OCI-LY3 (cell line): ENCODE measurements around the gene TNFRSF14.

Experiments
- H2AFZ ChIP-seq: fragments of 200-600, 300-600 bp; shearing (Covaris generic); 2 replicates; pipeline ENCODE4 v1.6.0; 2014; ENCODE audit warnings: antibody characterized with exemption, low read depth, low read length
- H3K27ac ChIP-seq: fragments of 200-600, 300-600 bp; sonication (generic); 2 replicates; pipeline ENCODE4 v1.5.1; 2014; ENCODE audit warnings: mild to moderate bottlenecking, low read length, moderate library complexity, mixed read lengths
- H3K27me3 ChIP-seq: fragments of 200-600, 300-600 bp; sonication (generic); 2 replicates; pipeline ENCODE4 v1.6.1; 2014; ENCODE audit warnings: low read depth, low read length, mixed read lengths
- H3K36me3 ChIP-seq: fragments of 200-600, 300-600 bp; sonication (generic); replicated peaks from 2 replicates; pipeline ENCODE3; 2014; ENCODE audit warnings: low read depth, low read length, mixed read lengths
- H3K4me1 ChIP-seq: fragments of 300-600, 200-600 bp; sonication (generic); 2 replicates; pipeline ENCODE4 v1.6.1; 2014; ENCODE audit warnings: low read length, mixed read lengths
- H3K4me2 ChIP-seq: fragments of 200-600, 300-600 bp; sonication (generic); 2 replicates; pipeline ENCODE4 v1.6.1; 2014; ENCODE audit warnings: low read length, mixed read lengths
- H3K4me3 ChIP-seq: fragments of 300-600, 200-600 bp; sonication (generic); 2 replicates; pipeline ENCODE4 v1.5.1; 2014; ENCODE audit warnings: antibody characterized with exemption, mild to moderate bottlenecking, low read length, moderate library complexity
- H3K79me2 ChIP-seq: fragments of 300-600, 200-600 bp; shearing (Covaris generic); 2 replicates; pipeline ENCODE4 v1.6.1; 2014; ENCODE audit warnings: mild to moderate bottlenecking, low read length, mixed read lengths
- H3K9ac ChIP-seq: fragments of 300-600, 200-600 bp; shearing (Covaris generic); 2 replicates; pipeline ENCODE4 v1.6.0; 2014; ENCODE audit warnings: mild to moderate bottlenecking, low read length, moderate library complexity
- H3K9me3 ChIP-seq: fragments of 200-600, 300-600 bp; shearing (Covaris generic); 2 replicates; pipeline ENCODE4 v1.6.1; 2014; ENCODE audit warnings: low read length, mixed read lengths; ENCODE audit not compliant: insufficient read depth
- H4K20me1 ChIP-seq: fragments of 200-600, 300-600 bp; sonication (generic); 2 replicates; pipeline ENCODE4 v1.6.1; 2016; ENCODE audit warnings: low read length, mixed read lengths; ENCODE audit not compliant: insufficient read depth
- CTCF ChIP-seq: fragments of 200-600, 300-600 bp; sonication (generic); IDR thresholded peaks from 2 replicates; pipeline ENCODE4 v1.5.1; 2014; ENCODE audit warnings: antibody characterized with exemption, low read length, low read depth
- EZH2phosphoT487 ChIP-seq: fragments of 200-600 bp; shearing (Covaris generic); IDR thresholded peaks from 2 replicates; pipeline ENCODE4 v1.6.1; 2018; ENCODE audit warnings: antibody characterized with exemption, mixed run types, low read depth

The TNFRSF14 gene

GRCh38 chr1:2526824-2527555 is 29.2 kb upstream of the TNFRSF14 start:
- Histone ChIP-seq H3K9ac (peak overlapping the region; percentile 44), H3K27ac (no peak overlapping the region), H3K9me3 (no peaks in the 10 kb centered on the region), H3K4me3 (peak overlapping the region; percentile 72), H2AFZ (no peak overlapping the region), H3K4me1 (peaks cover 17% of the 10 kb centered on the region), H3K27me3 (no peaks in the 10 kb centered on the region), H3K4me2 (peak overlapping the region; percentile 84), H4K20me1 (peaks cover 39% of the 10 kb centered on the region), H3K79me2 (peaks cover 40% of the 10 kb centered on the region), H3K36me3 (no peaks in the 10 kb centered on the region)
- TF ChIP-seq EZH2phosphoT487 (no peak), CTCF (no peak)

GRCh38 chr1:2527556-2527860 is 28.7 kb upstream of the TNFRSF14 start:
- no peak overlapping the region for H2AFZ ChIP-seq
- peaks cover 34% of the 10 kb centered on the region for H4K20me1 ChIP-seq
- no peak overlapping the region for H3K9ac ChIP-seq
- no peaks in the 10 kb centered on the region for H3K27me3 ChIP-seq
- H3K4me2 ChIP-seq, result no peak overlapping the region
- no peak overlapping the region for H3K4me3 ChIP-seq
- H3K79me2 ChIP-seq, result peaks cover 35% of the 10 kb centered on the region
- H3K4me1 ChIP-seq, result peaks cover 17% of the 10 kb centered on the region
- no peaks in the 10 kb centered on the region for H3K9me3 ChIP-seq
- TF ChIP-seq EZH2phosphoT487 (no peak), CTCF (no peak)
- no peak overlapping the region for H3K27ac ChIP-seq
- no peaks in the 10 kb centered on the region for H3K36me3 ChIP-seq

- 0 out of 2 replicates have a peak, but pooled peaks cover 1% of the 10 kb centered on the region for H3K27me3 ChIP-seq
- H3K36me3 ChIP-seq, result no peaks in the 10 kb centered on the region
- H4K20me1 ChIP-seq, result peaks cover 29% of the 10 kb centered on the region
- H3K4me1 ChIP-seq, result peaks cover 17% of the 10 kb centered on the region
- H3K4me3 ChIP-seq, result no peak overlapping the region
- H3K9ac ChIP-seq, result no peak overlapping the region
- H2AFZ ChIP-seq, result no peak overlapping the region
- H3K4me2 ChIP-seq, result no peak overlapping the region
- TF ChIP-seq EZH2phosphoT487, result no peak
- no peak for TF ChIP-seq CTCF
- peaks cover 30% of the 10 kb centered on the region for H3K79me2 ChIP-seq
- no peak overlapping the region for H3K27ac ChIP-seq
- H3K9me3 ChIP-seq, result no peaks in the 10 kb centered on the region
Measured at GRCh38 chr1:2528016-2528415, 28.2 kb upstream of the TNFRSF14 start.

GRCh38 chr1:2528611-2528965 is 27.6 kb upstream of the TNFRSF14 start:
- Histone ChIP-seq H3K36me3 (no peaks in the 10 kb centered on the region), H3K79me2 (peaks cover 24% of the 10 kb centered on the region), H3K9ac (no peak overlapping the region), H3K4me2 (no peak overlapping the region), H3K27ac (no peak overlapping the region), H3K4me3 (no peak overlapping the region), H2AFZ (no peak overlapping the region), H3K9me3 (no peaks in the 10 kb centered on the region), H3K4me1 (peaks cover 17% of the 10 kb centered on the region), H3K27me3 (0 out of 2 replicates have a peak, but pooled peaks cover 4% of the 10 kb centered on the region), H4K20me1 (peaks cover 23% of the 10 kb centered on the region)
- no peak for TF ChIP-seq EZH2phosphoT487
- no peak for TF ChIP-seq CTCF
